Panc1 (cell line): Measurements from ENCODE around the gene ZNF174. TPM values are rescaled to one million over a fixed set of nuclear protein-coding genes. Genes with fewer than 3 reads are reported as not detected.
A peak's percentile ranks its signal among the peaks of the same experiment; 100 is the strongest.

ENCODE experiments used
- ATAC-seq: fragments of 200-7000 bp; cut with Tn5 transposase; 2 replicates; pipeline ENCODE4 v1.9.1; 2020; ENCODE audit warnings: mild to moderate bottlenecking, moderate library complexity
- Bru-seq: library from RNA; stranded (reverse); fragments of 400-500 nt; gene quantifications from one replicate; lab custom pipeline; 2021; lab: Mats Ljungman, UMichigan
- BruChase-seq, 2 experiments: library from RNA; stranded (reverse); fragments of 400-500 nt; gene quantifications; one replicate each; lab custom pipeline; 2021; lab: Mats Ljungman, UMichigan
- BruUV-seq: library from RNA; stranded (reverse); fragments of 400-500 nt; replicated peaks from 2 replicates; lab custom pipeline; 2021; lab: Mats Ljungman, UMichigan
- CTCF ChIA-PET: fragments of 300-600 bp; sonication (Branson Sonifier 250); formaldehyde crosslinking; loops from one replicate; lab custom pipeline; 2022; ENCODE audit warnings: antibody characterized with exemption; lab: Charles Lee
- POLR2A ChIA-PET: fragments of 300-600 bp; sonication (Branson Sonifier 250); formaldehyde crosslinking; loops from one replicate; lab custom pipeline; 2022; ENCODE audit warnings: antibody characterized with exemption; lab: Charles Lee
- DNase-seq: peaks from one replicate; pipeline ENCODE4 v3.0.0-alpha.2; 2010; ENCODE audit warnings: low read depth, low spot score
- H3K27ac ChIP-seq: 2 replicates; pipeline ENCODE4 v1.5.1; 2011; ENCODE audit warnings: mild to moderate bottlenecking, low read length, inconsistent platforms
- H3K27me3 ChIP-seq: fragments of 200-500 bp; sonication (Bioruptor generic); 2 replicates; pipeline ENCODE4 v1.6.0; 2014; ENCODE audit warnings: low read length, inconsistent platforms; ENCODE audit not compliant: control insufficient read depth, insufficient read depth
- H3K36me3 ChIP-seq: fragments of 200-500 bp; sonication (Bioruptor generic); 2 replicates; pipeline ENCODE4 v1.5.1; 2014; ENCODE audit warnings: inconsistent platforms, mild to moderate bottlenecking, low read length, moderate library complexity; ENCODE audit not compliant: control insufficient read depth, insufficient read depth
- H3K4me1 ChIP-seq: 2 replicates; pipeline ENCODE4 v1.5.1; 2011; ENCODE audit warnings: inconsistent platforms, mild to moderate bottlenecking, low read length, moderate library complexity; ENCODE audit not compliant: control insufficient read depth, insufficient read depth
- H3K4me3 ChIP-seq, 2 experiments: 2 replicates each; pipeline ENCODE4 v1.5.1; 2011 to 2012; ENCODE audit warnings: low read depth in 2 of 2, low read length in 2 of 2, mild to moderate bottlenecking in 2 of 2, inconsistent platforms in 1 of 2, moderate library complexity in 1 of 2
- H3K9me3 ChIP-seq: fragments of 200-500 bp; sonication (Bioruptor generic); 2 replicates; pipeline ENCODE4 v1.5.1; 2014; ENCODE audit warnings: low read depth, mild to moderate bottlenecking, inconsistent platforms, low read length, moderate library complexity; ENCODE audit not compliant: control insufficient read depth, insufficient read depth
- CTCF ChIP-seq: fragments of 450-650 bp; IDR thresholded peaks from 2 replicates; pipeline ENCODE4 v1.5.1; 2017; ENCODE audit warnings: mild to moderate bottlenecking
- POLR2AphosphoS5 ChIP-seq: IDR thresholded peaks from 2 replicates; pipeline ENCODE4 v1.6.1; 2012; ENCODE audit warnings: mild to moderate bottlenecking, low read depth, low read length, moderate library complexity
- REST ChIP-seq, 2 experiments: IDR thresholded peaks; 2 replicates each; pipeline ENCODE4 v1.6.1; 2011 to 2012; ENCODE audit warnings: low read depth in 2 of 2, control low read depth in 1 of 2, low read length in 1 of 2, mild to moderate bottlenecking in 1 of 2, moderate library complexity in 1 of 2; ENCODE audit not compliant: insufficient read depth in 1 of 2
- SIN3A ChIP-seq: IDR thresholded peaks from 2 replicates; pipeline ENCODE4 v1.6.1; 2012; ENCODE audit warnings: low read depth, mild to moderate bottlenecking, low read length, moderate library complexity, borderline replicate concordance; ENCODE audit not compliant: insufficient read depth
- TCF7L2 ChIP-seq: IDR thresholded peaks from 2 replicates; pipeline ENCODE4 v1.6.1; 2011; ENCODE audit warnings: mild to moderate bottlenecking, low read depth, low read length, inconsistent platforms
- in situ Hi-C: cut with HindIII; loops from 2 replicates; pipeline ENCODE4 v1.10.0; 2016; ENCODE audit warnings: low sequenced_read_pairs, low pct_unique_long_range_greater_than_20kb
- intact Hi-C: fragments of 100-400 bp; cut with micrococcal nuclease; formaldehyde crosslinking; loops from one replicate; pipeline ENCODE4 v1.10.0; 2022; ENCODE audit not compliant: unreplicated experiment
- long read RNA-seq: library from polyadenylated mRNA; unstranded; transcript quantifications from one replicate; pipeline ENCODE4 v2.0.0, GENCODE V29; 2021; ENCODE audit not compliant: unreplicated experiment
- polyA plus RNA-seq: library from polyadenylated mRNA; unstranded; fragments of >200 nt; gene quantifications from one replicate; pipeline ENCODE4 v1.2.1, GENCODE V29; 2012; ENCODE audit warnings: missing spikeins; ENCODE audit not compliant: insufficient read length
- total RNA-seq: library from RNA; stranded (reverse); gene quantifications from one replicate; pipeline ENCODE4 v1.2.1, GENCODE V29; 2021; ENCODE audit not compliant: unreplicated experiment

The ZNF174 gene
- total RNA-seq (14.4 TPM), Bru-seq, nascent RNA (percentile 69 among the genes with signal in this experiment), BruChase-seq, experiment 1, labeled RNA remaining after a 2-hour chase (percentile 86 among the genes with signal in this experiment), BruChase-seq, experiment 2, labeled RNA remaining after a 6-hour chase (percentile 62 among the genes with signal in this experiment)
- polyA plus RNA-seq, result 10.5 TPM
- long read RNA-seq, transcript ZNF174-201 (3 exons, 2,260 nt), result major isoform, 11 of 24 reads
- long read RNA-seq, partial matches to known transcripts, result 1 of 24 reads
- long read RNA-seq, other reads (novel, unspliced or antisense), result 10 of 24 reads

- Histone ChIP-seq H3K4me3 (peak within 1 kb of the TSS; percentile 82 to 89), H3K9me3 (peaks cover 49% of the 10 kb centered on the region), H3K4me1 (0 out of 2 replicates have a peak, but pooled peaks cover 3% of the 10 kb centered on the region), H3K36me3 (peaks cover 6% of the 10 kb centered on the region; the same call in 1 of the 2 replicates), H3K27me3 (no peaks in the 10 kb centered on the region), H3K27ac (peak within 1 kb of the TSS; percentile 91)
- CTCF ChIA-PET, result no interaction called here
- BruUV-seq, result no TSS peak
- peak; percentile 99 for ATAC-seq
- intact Hi-C loops, result no loop called here
- POLR2A ChIA-PET, result interaction anchor here (0.6 kb wide), 2 partner anchors 118 to 941 kb away, joined by 3 to 20 read pairs; partner anchors contain the start of gene TEDC2
- in situ Hi-C loops, result no loop called here
- TF ChIP-seq TCF7L2 (0 out of 2 replicates have a peak, but pooled peaks have one; percentile 39), REST (IDR thresholded peaks at IDR 0.05; ENCODE audit: insufficient read depth in 1 of 2, low read depth in 2 of 2, low read length in 1 of 2) (no peak), CTCF (no peak), SIN3A (peak; percentile 64; the same call in 1 of the 2 replicates), POLR2AphosphoS5 (peak; percentile 86)
- DNase-seq, result peak; percentile 99
Measured at GRCh38 chr16:3400779-3401688, at the start of gene ZNF174, which contains the start of gene ZSCAN32. TSS of gene ZNF174 (plus strand) at chr16:3401215. CDS start at chr16:3402005, 790 bp downstream. TSS of gene ZSCAN32 (minus strand) at chr16:3401004. CDS start at chr16:3397557, 3,447 bp downstream.

DNA sequence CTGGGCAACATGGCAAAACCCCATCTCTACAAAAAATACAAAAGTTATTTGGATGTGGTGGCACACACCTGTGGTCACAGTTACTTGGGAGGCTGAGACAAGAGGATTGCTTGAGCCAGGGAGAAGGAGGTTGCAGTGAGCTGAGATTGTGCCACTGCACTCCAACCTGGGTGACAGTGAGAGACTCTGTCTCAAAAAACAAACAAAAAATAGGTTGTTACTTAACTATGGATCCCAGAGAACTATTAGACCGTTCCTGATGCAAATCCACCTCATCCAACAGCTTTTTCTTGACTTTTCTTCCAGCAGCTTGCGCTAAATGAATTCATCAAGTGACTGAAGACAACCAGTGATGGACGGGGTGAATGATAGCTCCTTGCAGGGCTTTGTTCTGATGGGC lies 45.4 kb upstream of the ZNF174 start, which contains the start of gene OR2C1:
TSS of gene OR2C1 (plus strand) at position 301 of the 400 bp plus-strand sequence. CDS start at position 353, 52 bp downstream.
- Histone ChIP-seq H3K27ac (no peak within 1 kb of the TSS), H3K36me3 (no peaks in the 10 kb centered on the region), H3K4me1 (no peaks in the 10 kb centered on the region), H3K9me3 (no peaks in the 10 kb centered on the region), H3K4me3 (no peak within 1 kb of the TSS), H3K27me3 (no peaks in the 10 kb centered on the region)
- in situ Hi-C loops (no loop called here), intact Hi-C loops (no loop called here)
- POLR2A ChIA-PET, result no interaction called here
- CTCF ChIA-PET, result no interaction called here
- TF ChIP-seq CTCF, result no peak
- TF ChIP-seq POLR2AphosphoS5, result no peak
- TF ChIP-seq SIN3A, result no peak
- no peak for TF ChIP-seq TCF7L2
- no peak for TF ChIP-seq REST (IDR thresholded peaks at IDR 0.05; ENCODE audit: insufficient read depth in 1 of 2, low read depth in 2 of 2, low read length in 1 of 2)
- no TSS peak for BruUV-seq
- DNase-seq, result no peak
- ATAC-seq, result no peak
